Testis (tissue), 3 donors: ENCODE data around the gene TIMP2. TPM values are rescaled to one million over a fixed set of nuclear protein-coding genes. Genes with fewer than 3 reads are reported as not detected.
"Not testable (repeated sequence)": the region's sequence is repeated elsewhere in the genome, so short reads cannot be mapped to it uniquely, and the experiment has no call there.

Experiments
- DNase-seq: peaks from one replicate; pipeline ENCODE4 v3.0.0-alpha.2; 2019
- H3K27ac ChIP-seq, 2 donors: fragments of 200-600 bp; sonication (generic); one replicate each; pipeline ENCODE4 v1.5.1; 2019
- H3K27me3 ChIP-seq: fragments of 200-600 bp; sonication (generic); one replicate; pipeline ENCODE4 v1.5.1; 2019
- H3K36me3 ChIP-seq: fragments of 200-600 bp; sonication (generic); one replicate; pipeline ENCODE4 v1.5.1; 2017; ENCODE audit warnings: low read depth; ENCODE audit errors: missing control alignments
- H3K4me1 ChIP-seq: fragments of 200-600 bp; sonication (generic); one replicate; pipeline ENCODE4 v1.5.1; 2019
- H3K4me3 ChIP-seq, 2 donors: fragments of 200-600 bp; sonication (generic); one replicate each; pipeline ENCODE4 v1.5.1; 2017 to 2019
- H3K9me3 ChIP-seq: fragments of 200-600 bp; sonication (generic); one replicate; pipeline ENCODE4 v1.5.1; 2017
- POLR2A ChIP-seq: fragments of 450-650 bp; IDR thresholded peaks from one replicate; pipeline ENCODE4 v1.6.1; 2017; ENCODE audit warnings: antibody characterized with exemption, mild to moderate bottlenecking, moderate library complexity
- WGBS, 2 donors: methylation state at CpG; one replicate each; pipeline ENCODE4 v1.1.5; 2018; 5-methylcytosine and 5-hydroxymethylcytosine counted together
- intact Hi-C: fragments of 100-400 bp; cut with DNase I; formaldehyde crosslinking; loops from one replicate; pipeline ENCODE4 v1.15.1; 2023; ENCODE audit warnings: low total_unique reads
- polyA plus RNA-seq: library from polyadenylated mRNA; stranded (reverse); fragments of 350-450 nt; fragmentation: Illumina TruSeq; extraction: RNeasy Lipid Tissue Mini Kit (QIAGEN cat#74804); gene quantifications from one replicate; pipeline ENCODE4 v1.2.3, GENCODE V29; 2014; ENCODE audit warnings: low read depth, low replicate concordance; ENCODE audit not compliant: insufficient read depth
- total RNA-seq, 2 donors: library from RNA; depleted of rRNA; stranded (reverse); fragments of >200 nt; gene quantifications; one replicate each; pipeline ENCODE4 v1.2.3, GENCODE V29; 2016
- TF ChIP-seq, protein P1 (sequence below), 3 experiments: fragments of 450-650 bp in 2 of 3; fragments of 200-600 bp in 1 of 3; sonication (generic) in 1 of 3; IDR thresholded peaks; one replicate each; pipeline ENCODE4 v1.5.1; 2016 to 2019; ENCODE audit warnings: antibody characterized with exemption in 3 of 3, mild to moderate bottlenecking in 2 of 3, moderate library complexity in 1 of 3

Gene TIMP2
- total and polyA plus RNA-seq, 3 donors from 2014 or later: 262 to 482 (median 465) TPM

GRCh38 chr17:78912082-78912481 lies 13.1 kb downstream of the TIMP2 start:
- H3K27me3 ChIP-seq: no peaks in the 10 kb centered on the region
- H3K4me1 ChIP-seq: peaks cover 59% of the 10 kb centered on the region
- intact Hi-C loops: no loop called here
- DNase-seq: no peak
- no peak overlapping the region for H3K27ac ChIP-seq
- H3K9me3 ChIP-seq: no peaks in the 10 kb centered on the region
- no peak for TF ChIP-seq POLR2A
- TF ChIP-seq, protein P1, sequence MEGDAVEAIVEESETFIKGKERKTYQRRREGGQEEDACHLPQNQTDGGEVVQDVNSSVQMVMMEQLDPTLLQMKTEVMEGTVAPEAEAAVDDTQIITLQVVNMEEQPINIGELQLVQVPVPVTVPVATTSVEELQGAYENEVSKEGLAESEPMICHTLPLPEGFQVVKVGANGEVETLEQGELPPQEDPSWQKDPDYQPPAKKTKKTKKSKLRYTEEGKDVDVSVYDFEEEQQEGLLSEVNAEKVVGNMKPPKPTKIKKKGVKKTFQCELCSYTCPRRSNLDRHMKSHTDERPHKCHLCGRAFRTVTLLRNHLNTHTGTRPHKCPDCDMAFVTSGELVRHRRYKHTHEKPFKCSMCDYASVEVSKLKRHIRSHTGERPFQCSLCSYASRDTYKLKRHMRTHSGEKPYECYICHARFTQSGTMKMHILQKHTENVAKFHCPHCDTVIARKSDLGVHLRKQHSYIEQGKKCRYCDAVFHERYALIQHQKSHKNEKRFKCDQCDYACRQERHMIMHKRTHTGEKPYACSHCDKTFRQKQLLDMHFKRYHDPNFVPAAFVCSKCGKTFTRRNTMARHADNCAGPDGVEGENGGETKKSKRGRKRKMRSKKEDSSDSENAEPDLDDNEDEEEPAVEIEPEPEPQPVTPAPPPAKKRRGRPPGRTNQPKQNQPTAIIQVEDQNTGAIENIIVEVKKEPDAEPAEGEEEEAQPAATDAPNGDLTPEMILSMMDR (IDR thresholded peaks at IDR 0.05): no peak
- 65 to 79% methylated on average over 8 of the region's 8 CpGs for WGBS, 2 donors
- H3K4me3 ChIP-seq: no peak overlapping the region
- H3K36me3 ChIP-seq: no peaks in the 10 kb centered on the region

DNA sequence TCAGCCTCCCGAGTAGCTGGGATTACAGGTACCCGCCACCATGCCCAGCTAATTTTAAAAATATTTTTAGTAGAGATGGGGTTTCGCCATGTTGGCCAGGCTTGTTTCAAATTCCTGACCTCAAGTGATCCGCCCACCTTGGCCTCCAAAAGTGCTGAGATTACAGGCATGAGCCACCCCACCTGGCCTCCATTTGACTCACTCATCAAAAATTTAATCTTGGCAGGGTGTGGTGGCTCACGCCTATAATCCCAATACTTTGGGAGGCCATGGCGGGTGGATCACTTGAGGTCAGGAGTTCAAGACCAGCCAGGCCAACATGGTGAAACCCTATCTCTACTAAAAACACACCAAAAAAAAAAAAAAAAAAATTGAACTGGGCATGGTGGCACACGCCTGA lies 13.6 kb downstream of the TIMP2 start:
- H3K36me3 ChIP-seq, DNase-seq, H3K27me3 ChIP-seq, H3K4me3 ChIP-seq, intact Hi-C loops, H3K9me3 ChIP-seq: not testable (repeated sequence)
- 84 to 85% methylated on average over 7 of the region's 7 CpGs for WGBS, 2 donors
- H3K4me1 ChIP-seq: peaks cover 56% of the 10 kb centered on the region
- peak overlapping the region; percentile 15 to 64 for H3K27ac ChIP-seq

DNA sequence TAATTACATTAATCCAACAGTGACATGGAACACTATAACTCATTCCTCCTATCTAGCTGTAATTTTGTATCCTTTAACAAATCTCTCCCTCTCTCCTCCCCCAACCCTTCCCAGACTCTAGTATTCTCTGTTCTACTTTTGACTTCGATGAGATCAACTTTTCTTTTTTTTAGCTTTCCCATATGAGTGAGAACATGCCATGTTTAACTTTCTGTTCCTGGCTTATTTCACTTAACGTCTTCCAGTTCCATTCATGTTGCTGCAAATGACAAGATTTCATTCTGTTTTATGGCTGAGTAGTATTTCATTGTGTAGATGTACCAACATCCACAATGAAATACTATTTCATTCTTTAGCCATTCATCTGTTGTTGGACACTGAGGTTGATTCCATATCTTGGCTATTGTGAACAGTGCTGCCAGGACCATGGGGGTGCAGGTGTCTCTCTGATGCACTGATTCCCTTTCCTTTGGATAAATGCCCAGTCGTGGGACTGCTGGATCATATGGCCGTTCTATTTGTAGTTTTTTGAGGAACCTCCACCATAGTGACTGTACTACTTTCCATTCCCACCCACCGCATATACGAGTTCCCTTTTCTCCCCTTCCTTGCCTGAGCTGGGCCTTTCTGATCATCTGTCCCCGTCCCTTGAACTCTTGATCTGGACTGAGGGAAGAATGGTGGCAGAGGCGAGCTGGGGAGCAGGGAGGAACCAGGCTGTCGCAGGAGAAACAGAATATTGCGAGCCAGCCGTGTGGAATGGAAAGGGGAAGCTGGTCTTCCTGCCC lies 14.5 kb downstream of the TIMP2 start:
- intact Hi-C loops: no loop called here
- no peaks in the 10 kb centered on the region for H3K9me3 ChIP-seq
- no peaks in the 10 kb centered on the region for H3K27me3 ChIP-seq
- TF ChIP-seq, protein P1 (IDR thresholded peaks at IDR 0.05): no peak
- TF ChIP-seq POLR2A: no peak
- no peak overlapping the region for H3K4me3 ChIP-seq
- H3K36me3 ChIP-seq: no peaks in the 10 kb centered on the region
- 66 to 67% methylated on average over 9 to 11 of the region's 11 CpGs for WGBS, 2 donors
- DNase-seq: no peak
- peaks cover 48% of the 10 kb centered on the region for H3K4me1 ChIP-seq
- peak overlapping the region; percentile 21 to 64 for H3K27ac ChIP-seq

GRCh38 chr17:78908426-78908825 lies 16.8 kb downstream of the TIMP2 start:
- Histone ChIP-seq H3K9me3 (no peaks in the 10 kb centered on the region), H3K36me3 (no peaks in the 10 kb centered on the region), H3K27me3 (no peaks in the 10 kb centered on the region), H3K4me3 (no peak overlapping the region), H3K4me1 (peaks cover 54% of the 10 kb centered on the region), H3K27ac (peak overlapping the region; percentile 12 to 45)
- no peak for TF ChIP-seq POLR2A
- TF ChIP-seq, protein P1 (IDR thresholded peaks at IDR 0.05): no peak
- intact Hi-C loops: no loop called here
- 24 to 56% methylated on average over 4 of the region's 4 CpGs for WGBS, 2 donors
- peak; percentile 60 for DNase-seq

GRCh38 chr17:78905541-78905940 lies 19.6 kb downstream of the TIMP2 start:
- no peak overlapping the region for H3K27ac ChIP-seq
- H3K4me3 ChIP-seq: no peak overlapping the region
- no peaks in the 10 kb centered on the region for H3K9me3 ChIP-seq
- H3K4me1 ChIP-seq: peaks cover 46% of the 10 kb centered on the region
- intact Hi-C loops: no loop called here
- H3K27me3 ChIP-seq: no peaks in the 10 kb centered on the region
- TF ChIP-seq, protein P1 (IDR thresholded peaks at IDR 0.05): no peak
- TF ChIP-seq POLR2A: no peak
- WGBS, 2 donors: 84 to 85% methylated on average over 7 of the region's 7 CpGs
- H3K36me3 ChIP-seq: no peaks in the 10 kb centered on the region
- DNase-seq: no peak
